MM.1S (cell line): Measurements from ENCODE around the gene ZNF507.

Source experiments
- DNase-seq: peaks from one replicate; pipeline ENCODE4 v3.0.0-alpha.2; 2015
- H2AFZ ChIP-seq: fragments of 300-600 bp; sonication (generic); 2 replicates; pipeline ENCODE4 v1.6.0; 2016; ENCODE audit warnings: antibody characterized with exemption, low read length
- H3F3A ChIP-seq: fragments of 300-600 bp; sonication (generic); 2 replicates; pipeline ENCODE4 v1.6.1; 2016; ENCODE audit warnings: mild to moderate bottlenecking, antibody characterized with exemption, low read length, moderate library complexity, mixed read lengths; ENCODE audit not compliant: insufficient read depth
- H3K27ac ChIP-seq: fragments of 300-600 bp; sonication (generic); 2 replicates; pipeline ENCODE4 v1.5.1; 2016; ENCODE audit warnings: mild to moderate bottlenecking, low read length
- H3K27me3 ChIP-seq: fragments of 300-600 bp; sonication (generic); replicated peaks from 2 replicates; pipeline ENCODE4 v1.6.0; 2016; ENCODE audit warnings: low read length; ENCODE audit not compliant: insufficient read depth
- H3K36me3 ChIP-seq: fragments of 300-600 bp; sonication (generic); replicated peaks from 2 replicates; pipeline ENCODE4 v1.6.1; 2016; ENCODE audit warnings: mild to moderate bottlenecking, low read length, mixed read lengths; ENCODE audit not compliant: insufficient read depth
- H3K4me1 ChIP-seq: fragments of 300-600 bp; sonication (generic); 2 replicates; pipeline ENCODE4 v1.6.1; 2016; ENCODE audit warnings: low read length, mixed read lengths
- H3K4me2 ChIP-seq: fragments of 300-600 bp; sonication (generic); 2 replicates; pipeline ENCODE4 v1.6.0; 2016; ENCODE audit warnings: low read depth, low read length
- H3K4me3 ChIP-seq: fragments of 300-600 bp; sonication (generic); 2 replicates; pipeline ENCODE4 v1.5.1; 2016; ENCODE audit warnings: low read length, mixed read lengths
- H3K79me2 ChIP-seq: fragments of 300-600 bp; sonication (generic); 2 replicates; pipeline ENCODE4 v1.6.1; 2016; ENCODE audit warnings: mixed run types, low read length, mixed read lengths
- H3K9ac ChIP-seq: fragments of 300-600 bp; sonication (generic); 2 replicates; pipeline ENCODE4 v1.6.1; 2016; ENCODE audit warnings: low read length, mixed read lengths
- H3K9me2 ChIP-seq: fragments of 300-600 bp; sonication (generic); replicated peaks from 2 replicates; pipeline ENCODE4 v1.6.1; 2016; ENCODE audit warnings: mild to moderate bottlenecking, low read length, mixed read lengths; ENCODE audit not compliant: insufficient read depth
- H3K9me3 ChIP-seq: fragments of 300-600 bp; sonication (generic); replicated peaks from 2 replicates; pipeline ENCODE4 v1.6.1; 2016; ENCODE audit warnings: mild to moderate bottlenecking, low read length, mixed read lengths; ENCODE audit not compliant: insufficient read depth
- H4K20me1 ChIP-seq: fragments of 300-600 bp; sonication (generic); 2 replicates; pipeline ENCODE4 v1.6.1; 2016; ENCODE audit warnings: mild to moderate bottlenecking, low read length, moderate library complexity, mixed read lengths; ENCODE audit not compliant: insufficient read depth
- EZH2 ChIP-seq: fragments of 300-600 bp; sonication (generic); optimal IDR thresholded peaks from 2 replicates; pipeline ENCODE3; 2017; ENCODE audit warnings: low read depth, mild to moderate bottlenecking, antibody characterized with exemption, low read length, mixed read lengths
- EZH2phosphoT487 ChIP-seq: fragments of 300-600 bp; sonication (generic); IDR thresholded peaks from 2 replicates; pipeline ENCODE4 v1.6.1; 2018; ENCODE audit warnings: antibody characterized with exemption, low read length
- TF ChIP-seq, protein P1 (sequence below): fragments of 300-600 bp; sonication (generic); IDR thresholded peaks from 2 replicates; pipeline ENCODE4 v1.5.1; 2016; ENCODE audit warnings: antibody characterized with exemption, low read length, mixed read lengths

ZNF507 gene

GRCh38 chr19:32397671-32398101, 52.3 kb downstream of the ZNF507 start:
- no peak overlapping the region for H3K4me2 ChIP-seq
- H3K9me2 ChIP-seq, result no peaks in the 10 kb centered on the region
- no peaks in the 10 kb centered on the region for H3F3A ChIP-seq
- no peak overlapping the region for H3K27ac ChIP-seq
- no peaks in the 10 kb centered on the region for H3K36me3 ChIP-seq
- DNase-seq, result no peak
- no peaks in the 10 kb centered on the region for H3K9me3 ChIP-seq
- H4K20me1 ChIP-seq, result no peaks in the 10 kb centered on the region
- H2AFZ ChIP-seq, result no peak overlapping the region
- no peak overlapping the region for H3K4me3 ChIP-seq
- H3K27me3 ChIP-seq, result no peaks in the 10 kb centered on the region
- no peaks in the 10 kb centered on the region for H3K79me2 ChIP-seq
- no peak for TF ChIP-seq EZH2
- TF ChIP-seq, protein P1, sequence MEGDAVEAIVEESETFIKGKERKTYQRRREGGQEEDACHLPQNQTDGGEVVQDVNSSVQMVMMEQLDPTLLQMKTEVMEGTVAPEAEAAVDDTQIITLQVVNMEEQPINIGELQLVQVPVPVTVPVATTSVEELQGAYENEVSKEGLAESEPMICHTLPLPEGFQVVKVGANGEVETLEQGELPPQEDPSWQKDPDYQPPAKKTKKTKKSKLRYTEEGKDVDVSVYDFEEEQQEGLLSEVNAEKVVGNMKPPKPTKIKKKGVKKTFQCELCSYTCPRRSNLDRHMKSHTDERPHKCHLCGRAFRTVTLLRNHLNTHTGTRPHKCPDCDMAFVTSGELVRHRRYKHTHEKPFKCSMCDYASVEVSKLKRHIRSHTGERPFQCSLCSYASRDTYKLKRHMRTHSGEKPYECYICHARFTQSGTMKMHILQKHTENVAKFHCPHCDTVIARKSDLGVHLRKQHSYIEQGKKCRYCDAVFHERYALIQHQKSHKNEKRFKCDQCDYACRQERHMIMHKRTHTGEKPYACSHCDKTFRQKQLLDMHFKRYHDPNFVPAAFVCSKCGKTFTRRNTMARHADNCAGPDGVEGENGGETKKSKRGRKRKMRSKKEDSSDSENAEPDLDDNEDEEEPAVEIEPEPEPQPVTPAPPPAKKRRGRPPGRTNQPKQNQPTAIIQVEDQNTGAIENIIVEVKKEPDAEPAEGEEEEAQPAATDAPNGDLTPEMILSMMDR, result no peak
- TF ChIP-seq EZH2phosphoT487, result no peak
- H3K9ac ChIP-seq, result no peak overlapping the region
- no peaks in the 10 kb centered on the region for H3K4me1 ChIP-seq

DNA sequence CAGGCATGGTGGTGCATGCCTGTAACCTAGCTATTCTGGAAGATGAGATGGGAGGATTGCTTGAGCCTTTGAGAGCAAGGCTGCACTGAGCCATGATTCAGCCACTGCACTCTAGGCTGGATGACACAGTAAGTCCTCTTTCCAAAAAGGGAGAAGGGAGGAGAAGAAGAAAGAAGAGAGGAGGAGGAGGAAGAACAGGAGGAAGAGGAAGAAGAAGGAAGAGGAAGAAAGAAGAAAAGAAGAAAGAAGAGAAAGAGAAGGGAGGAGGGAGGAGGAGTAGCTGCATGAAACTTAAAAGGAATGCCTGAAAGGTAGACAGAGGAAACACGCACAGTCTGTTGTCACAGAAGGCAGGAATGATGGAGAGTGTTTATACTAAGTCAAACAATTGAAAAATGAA, 56.6 kb downstream of the ZNF507 start:
- DNase-seq, result no peak
- no peak overlapping the region for H3K27ac ChIP-seq
- no peaks in the 10 kb centered on the region for H3K36me3 ChIP-seq
- H4K20me1 ChIP-seq, result no peaks in the 10 kb centered on the region
- TF ChIP-seq EZH2, result no peak
- TF ChIP-seq EZH2phosphoT487, result no peak
- TF ChIP-seq, protein P1, result no peak
- H2AFZ ChIP-seq, result no peak overlapping the region
- peaks cover 4% of the 10 kb centered on the region; the same call in 1 of the 2 replicates for H3K4me1 ChIP-seq
- H3K4me3 ChIP-seq, result no peak overlapping the region
- H3K27me3 ChIP-seq, result no peaks in the 10 kb centered on the region
- H3K4me2 ChIP-seq, result no peak overlapping the region
- H3K9me3 ChIP-seq, result no peaks in the 10 kb centered on the region
- H3F3A ChIP-seq, result no peaks in the 10 kb centered on the region
- H3K9me2 ChIP-seq, result no peaks in the 10 kb centered on the region
- H3K9ac ChIP-seq, result no peak overlapping the region
- H3K79me2 ChIP-seq, result peaks cover 16% of the 10 kb centered on the region

DNA sequence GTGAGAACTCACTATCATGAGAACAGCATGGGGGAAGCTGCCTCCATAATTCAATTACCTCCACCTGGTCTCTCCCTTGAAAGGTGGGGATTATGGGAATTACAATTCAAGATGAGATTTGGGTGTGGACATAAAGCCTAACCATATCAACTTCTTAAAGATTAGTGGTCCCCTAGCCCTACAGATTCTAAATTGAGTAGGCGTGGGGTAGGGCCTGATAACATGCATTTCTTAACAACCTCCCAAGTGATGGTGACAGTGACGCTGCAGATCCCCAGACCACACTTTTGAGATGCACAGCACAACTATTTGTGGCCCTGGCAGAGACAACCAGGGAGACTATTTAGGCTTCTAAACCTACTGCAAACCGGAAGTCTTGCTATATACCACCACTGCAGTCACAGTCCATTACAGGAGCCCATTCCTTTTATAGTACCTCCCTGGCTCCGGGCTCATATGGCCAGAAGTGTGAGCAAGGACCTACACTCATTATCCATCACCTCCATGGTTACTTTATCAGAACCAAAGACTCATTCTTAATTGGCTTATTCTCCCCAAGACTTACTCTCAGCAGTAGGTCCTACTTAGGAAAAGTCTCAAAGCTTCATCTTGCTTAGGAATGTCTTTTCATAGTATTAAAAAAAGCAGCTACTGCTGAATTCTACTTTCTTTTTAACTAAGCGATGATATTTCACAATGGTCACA, 58.0 kb downstream of the ZNF507 start:
- Histone ChIP-seq H3K4me3 (no peak overlapping the region), H3K27ac (no peak overlapping the region)
- TF ChIP-seq, protein P1, result no peak
- TF ChIP-seq EZH2 (no peak), EZH2phosphoT487 (no peak)

More for the DNA sequence above, 58.0 kb downstream of the ZNF507 start:
- DNase-seq, result no peak
- no peak overlapping the region for H3K4me2 ChIP-seq
- H3K4me1 ChIP-seq, result peaks cover 4% of the 10 kb centered on the region; the same call in 1 of the 2 replicates
- H3K9ac ChIP-seq, result no peak overlapping the region
- no peaks in the 10 kb centered on the region for H3K27me3 ChIP-seq
- no peaks in the 10 kb centered on the region for H4K20me1 ChIP-seq
- H3K9me2 ChIP-seq, result no peaks in the 10 kb centered on the region
- no peaks in the 10 kb centered on the region for H3K9me3 ChIP-seq
- H3F3A ChIP-seq, result no peaks in the 10 kb centered on the region
- no peaks in the 10 kb centered on the region for H3K36me3 ChIP-seq
- no peak overlapping the region for H2AFZ ChIP-seq
- peaks cover 16% of the 10 kb centered on the region for H3K79me2 ChIP-seq
